ENCODE results near the gene SGSM1.
A peak's percentile ranks its signal among the peaks of the same experiment; 100 is the strongest.

The SGSM1 gene

GRCh38 chr22:24805790-24806662 lies at the start of gene SGSM1:
Gene SGSM1 (plus strand): TSS chr22:24806211. CDS start chr22:24806326, 115 bp downstream.
- no peak within 1 kb of the TSS for H3K4me2 ChIP-seq (ENCODE audit: insufficient read depth, low read length)
- no peaks in the 10 kb centered on the region for H3K79me2 ChIP-seq (ENCODE audit: insufficient read depth, low read length)
- no peaks in the 10 kb centered on the region for H4K20me1 ChIP-seq (ENCODE audit: insufficient read depth, low read length)
- DNase-seq (no peak), ATAC-seq (ENCODE audit: insufficient read depth, low read depth) (no peak)
- no peaks in the 10 kb centered on the region for H3K4me1 ChIP-seq (ENCODE audit: insufficient read depth, low read length)
- H3K4me3 ChIP-seq (ENCODE audit: low read depth in 1 of 2, low read length in 2 of 2) = no peak within 1 kb of the TSS
- H3K36me3 ChIP-seq (ENCODE audit: insufficient read depth, low read length) = no peaks in the 10 kb centered on the region
- TF ChIP-seq EZH2 (IDR thresholded peaks at IDR 0.05; ENCODE audit: borderline replicate concordance, low read depth, low read length, severe bottlenecking) = no peak
- no peaks in the 10 kb centered on the region for H3K9me3 ChIP-seq (ENCODE audit: insufficient read depth, low read length, severe bottlenecking)
- H3K9ac ChIP-seq (ENCODE audit: low read depth, low read length) = no peak within 1 kb of the TSS
- H2AFZ ChIP-seq (ENCODE audit: low read depth, low read length) = no peak within 1 kb of the TSS
- no peak within 1 kb of the TSS for H3K27ac ChIP-seq (ENCODE audit: low read length)
- peaks cover 4% of the 10 kb centered on the region for H3K27me3 ChIP-seq (ENCODE audit: insufficient read depth, low read length, poor library complexity)

- no peak for TF ChIP-seq EZH2 (IDR thresholded peaks at IDR 0.05; ENCODE audit: borderline replicate concordance, low read depth, low read length, severe bottlenecking)
- TF ChIP-seq CTCF (IDR thresholded peaks at IDR 0.05; ENCODE audit: borderline replicate concordance, extremely low read depth, low read length, poor library complexity, severe bottlenecking) = peak; percentile 89
- peak overlapping the region; percentile 51 for H3K27ac ChIP-seq (ENCODE audit: low read length)
- peaks cover 28% of the 10 kb centered on the region for H3K4me1 ChIP-seq (ENCODE audit: insufficient read depth, low read length)
- no peak overlapping the region for H3K4me3 ChIP-seq (ENCODE audit: low read depth in 1 of 2, low read length in 2 of 2)
- H3K79me2 ChIP-seq (ENCODE audit: insufficient read depth, low read length) = no peaks in the 10 kb centered on the region
- DNase-seq = peak; percentile 70
- peak overlapping the region; percentile 54 for H2AFZ ChIP-seq (ENCODE audit: low read depth, low read length)
- H3K36me3 ChIP-seq (ENCODE audit: insufficient read depth, low read length) = no peaks in the 10 kb centered on the region
- H3K9ac ChIP-seq (ENCODE audit: low read depth, low read length) = no peak overlapping the region
- H3K4me2 ChIP-seq (ENCODE audit: insufficient read depth, low read length) = no peak overlapping the region
- no peaks in the 10 kb centered on the region for H4K20me1 ChIP-seq (ENCODE audit: insufficient read depth, low read length)
- H3K9me3 ChIP-seq (ENCODE audit: insufficient read depth, low read length, severe bottlenecking) = no peaks in the 10 kb centered on the region
- H3K27me3 ChIP-seq (ENCODE audit: insufficient read depth, low read length, poor library complexity) = no peaks in the 10 kb centered on the region
- ATAC-seq (ENCODE audit: insufficient read depth, low read depth) = peak; percentile 71
These were observed 47.7 kb upstream of the SGSM1 start for GRCh38 chr22:24758164-24758799.

- Histone ChIP-seq H3K4me1 (ENCODE audit: insufficient read depth, low read length) (peaks cover 25% of the 10 kb centered on the region), H3K27me3 (ENCODE audit: insufficient read depth, low read length, poor library complexity) (no peaks in the 10 kb centered on the region), H3K9ac (ENCODE audit: low read depth, low read length) (no peak overlapping the region), H3K27ac (ENCODE audit: low read length) (no peak overlapping the region), H2AFZ (ENCODE audit: low read depth, low read length) (no peak overlapping the region), H3K4me3 (ENCODE audit: low read depth in 1 of 2, low read length in 2 of 2) (no peak overlapping the region), H3K79me2 (ENCODE audit: insufficient read depth, low read length) (no peaks in the 10 kb centered on the region), H4K20me1 (ENCODE audit: insufficient read depth, low read length) (no peaks in the 10 kb centered on the region), H3K9me3 (ENCODE audit: insufficient read depth, low read length, severe bottlenecking) (no peaks in the 10 kb centered on the region), H3K36me3 (ENCODE audit: insufficient read depth, low read length) (no peaks in the 10 kb centered on the region), H3K4me2 (ENCODE audit: insufficient read depth, low read length) (no peak overlapping the region)
- no peak for ATAC-seq (ENCODE audit: insufficient read depth, low read depth)
- no peak for TF ChIP-seq CTCF (IDR thresholded peaks at IDR 0.05; ENCODE audit: borderline replicate concordance, extremely low read depth, low read length, poor library complexity, severe bottlenecking)
- TF ChIP-seq EZH2 (IDR thresholded peaks at IDR 0.05; ENCODE audit: borderline replicate concordance, low read depth, low read length, severe bottlenecking) = no peak
- DNase-seq = no peak
These were observed 46.2 kb upstream of the SGSM1 start for GRCh38 chr22:24759765-24760164.

GRCh38 chr22:24760708-24761306 lies 45.2 kb upstream of the SGSM1 start:
- DNase-seq = no peak
- H3K4me3 ChIP-seq (ENCODE audit: low read depth in 1 of 2, low read length in 2 of 2) = no peak overlapping the region
- TF ChIP-seq EZH2 (IDR thresholded peaks at IDR 0.05; ENCODE audit: borderline replicate concordance, low read depth, low read length, severe bottlenecking) = no peak
- no peak for TF ChIP-seq CTCF (IDR thresholded peaks at IDR 0.05; ENCODE audit: borderline replicate concordance, extremely low read depth, low read length, poor library complexity, severe bottlenecking)

More at GRCh38 chr22:24760708-24761306, 45.2 kb upstream of the SGSM1 start:
- Histone ChIP-seq H3K9me3 (ENCODE audit: insufficient read depth, low read length, severe bottlenecking) (no peaks in the 10 kb centered on the region), H3K9ac (ENCODE audit: low read depth, low read length) (no peak overlapping the region), H4K20me1 (ENCODE audit: insufficient read depth, low read length) (no peaks in the 10 kb centered on the region), H3K4me2 (ENCODE audit: insufficient read depth, low read length) (no peak overlapping the region), H3K27ac (ENCODE audit: low read length) (no peak overlapping the region), H3K36me3 (ENCODE audit: insufficient read depth, low read length) (no peaks in the 10 kb centered on the region), H3K27me3 (ENCODE audit: insufficient read depth, low read length, poor library complexity) (no peaks in the 10 kb centered on the region), H3K79me2 (ENCODE audit: insufficient read depth, low read length) (no peaks in the 10 kb centered on the region), H2AFZ (ENCODE audit: low read depth, low read length) (no peak overlapping the region), H3K4me1 (ENCODE audit: insufficient read depth, low read length) (peaks cover 19% of the 10 kb centered on the region)
- no peak for ATAC-seq (ENCODE audit: insufficient read depth, low read depth)

Data from DND-41 (cell line).